ENCODE measurements around the gene STAC3.

The STAC3 gene

DNA sequence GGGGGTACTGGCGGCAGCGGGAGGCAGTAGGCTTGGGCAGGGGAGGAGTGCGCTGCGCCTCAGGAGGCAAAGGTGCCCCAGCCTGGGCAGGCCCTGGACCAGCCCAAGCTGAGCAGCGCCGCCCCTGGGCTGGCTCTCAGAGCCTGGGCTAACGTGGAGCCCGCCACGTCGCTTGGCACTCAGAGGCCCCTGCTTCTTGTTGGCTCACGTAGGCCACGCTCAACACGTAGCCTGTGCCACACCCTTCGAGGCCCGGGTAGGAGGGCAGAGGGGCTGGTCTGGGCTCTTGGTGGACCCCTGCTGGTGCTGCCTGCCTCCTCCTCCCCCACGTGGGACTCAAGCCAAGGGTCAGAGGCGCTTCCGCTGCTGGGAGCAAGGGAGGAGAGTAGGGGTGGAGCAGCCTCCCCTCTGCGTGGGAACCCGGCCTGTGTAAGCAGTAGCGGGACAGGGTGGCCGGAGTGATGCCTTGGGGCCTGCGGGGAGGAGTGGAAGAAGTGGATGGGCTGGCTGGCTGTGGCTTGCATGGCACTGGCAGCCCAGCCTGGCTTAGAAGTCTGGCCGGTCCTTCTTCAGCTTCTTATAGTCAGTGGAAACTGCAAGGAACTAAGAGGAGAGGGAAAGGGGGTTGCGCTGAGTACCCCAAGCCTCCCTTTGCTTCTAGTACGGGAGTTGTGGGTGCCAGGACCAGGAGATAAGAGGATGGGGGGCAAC is 15.8 kb downstream of the STAC3 start:
- H3K4me3 ChIP-seq (ENCODE audit: low read depth, low read length) = no peak overlapping the region
- no peak for DNase-seq (ENCODE audit: low read depth)
- TF ChIP-seq, protein P1, sequence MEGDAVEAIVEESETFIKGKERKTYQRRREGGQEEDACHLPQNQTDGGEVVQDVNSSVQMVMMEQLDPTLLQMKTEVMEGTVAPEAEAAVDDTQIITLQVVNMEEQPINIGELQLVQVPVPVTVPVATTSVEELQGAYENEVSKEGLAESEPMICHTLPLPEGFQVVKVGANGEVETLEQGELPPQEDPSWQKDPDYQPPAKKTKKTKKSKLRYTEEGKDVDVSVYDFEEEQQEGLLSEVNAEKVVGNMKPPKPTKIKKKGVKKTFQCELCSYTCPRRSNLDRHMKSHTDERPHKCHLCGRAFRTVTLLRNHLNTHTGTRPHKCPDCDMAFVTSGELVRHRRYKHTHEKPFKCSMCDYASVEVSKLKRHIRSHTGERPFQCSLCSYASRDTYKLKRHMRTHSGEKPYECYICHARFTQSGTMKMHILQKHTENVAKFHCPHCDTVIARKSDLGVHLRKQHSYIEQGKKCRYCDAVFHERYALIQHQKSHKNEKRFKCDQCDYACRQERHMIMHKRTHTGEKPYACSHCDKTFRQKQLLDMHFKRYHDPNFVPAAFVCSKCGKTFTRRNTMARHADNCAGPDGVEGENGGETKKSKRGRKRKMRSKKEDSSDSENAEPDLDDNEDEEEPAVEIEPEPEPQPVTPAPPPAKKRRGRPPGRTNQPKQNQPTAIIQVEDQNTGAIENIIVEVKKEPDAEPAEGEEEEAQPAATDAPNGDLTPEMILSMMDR (IDR thresholded peaks at IDR 0.05; ENCODE audit: insufficient read depth, low read depth, low read length, missing control alignments) = no peak

DNA sequence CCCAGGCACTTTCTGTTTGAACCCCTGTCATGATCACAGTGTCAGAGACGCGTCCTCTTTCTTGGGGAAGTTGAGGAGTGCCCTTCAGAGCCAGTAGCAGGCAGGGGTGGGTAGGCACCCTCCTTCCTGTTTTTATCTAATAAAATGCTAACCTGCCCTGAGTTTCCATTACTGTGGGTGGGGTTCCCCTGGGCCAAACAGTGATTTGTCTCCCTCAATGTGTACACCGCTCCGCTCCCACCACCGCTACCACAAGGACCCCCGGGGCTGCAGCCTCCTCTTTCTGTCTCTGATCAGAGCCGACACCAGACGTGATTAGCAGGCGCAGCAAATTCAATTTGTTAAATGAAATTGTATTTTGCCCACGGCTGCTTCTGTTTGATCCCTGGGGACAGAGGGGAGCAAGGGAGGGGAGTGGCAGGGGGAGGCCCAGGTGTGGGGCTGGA is 16.4 kb downstream of the STAC3 start:
- TF ChIP-seq, protein P1 (IDR thresholded peaks at IDR 0.05; ENCODE audit: insufficient read depth, low read depth, low read length, missing control alignments) = no peak
- DNase-seq (ENCODE audit: low read depth) = no peak
- no peak overlapping the region for H3K4me3 ChIP-seq (ENCODE audit: low read depth, low read length)

DNA sequence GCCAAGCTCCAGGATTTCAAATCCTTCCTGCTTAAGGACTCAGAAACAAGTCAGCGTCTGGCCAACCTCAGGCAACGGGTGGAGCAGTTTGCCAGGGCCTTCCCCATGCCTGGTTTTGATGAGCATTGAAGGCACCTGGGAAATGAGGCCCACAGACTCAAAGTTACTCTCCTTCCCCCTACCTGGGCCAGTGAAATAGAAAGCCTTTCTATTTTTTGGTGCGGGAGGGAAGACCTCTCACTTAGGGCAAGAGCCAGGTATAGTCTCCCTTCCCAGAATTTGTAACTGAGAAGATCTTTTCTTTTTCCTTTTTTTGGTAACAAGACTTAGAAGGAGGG is 16.8 kb downstream of the STAC3 start:
- no peak for DNase-seq (ENCODE audit: low read depth)
- no peak overlapping the region for H3K4me3 ChIP-seq (ENCODE audit: low read depth, low read length)
- TF ChIP-seq, protein P1 (IDR thresholded peaks at IDR 0.05; ENCODE audit: insufficient read depth, low read depth, low read length, missing control alignments) = no peak

DNA sequence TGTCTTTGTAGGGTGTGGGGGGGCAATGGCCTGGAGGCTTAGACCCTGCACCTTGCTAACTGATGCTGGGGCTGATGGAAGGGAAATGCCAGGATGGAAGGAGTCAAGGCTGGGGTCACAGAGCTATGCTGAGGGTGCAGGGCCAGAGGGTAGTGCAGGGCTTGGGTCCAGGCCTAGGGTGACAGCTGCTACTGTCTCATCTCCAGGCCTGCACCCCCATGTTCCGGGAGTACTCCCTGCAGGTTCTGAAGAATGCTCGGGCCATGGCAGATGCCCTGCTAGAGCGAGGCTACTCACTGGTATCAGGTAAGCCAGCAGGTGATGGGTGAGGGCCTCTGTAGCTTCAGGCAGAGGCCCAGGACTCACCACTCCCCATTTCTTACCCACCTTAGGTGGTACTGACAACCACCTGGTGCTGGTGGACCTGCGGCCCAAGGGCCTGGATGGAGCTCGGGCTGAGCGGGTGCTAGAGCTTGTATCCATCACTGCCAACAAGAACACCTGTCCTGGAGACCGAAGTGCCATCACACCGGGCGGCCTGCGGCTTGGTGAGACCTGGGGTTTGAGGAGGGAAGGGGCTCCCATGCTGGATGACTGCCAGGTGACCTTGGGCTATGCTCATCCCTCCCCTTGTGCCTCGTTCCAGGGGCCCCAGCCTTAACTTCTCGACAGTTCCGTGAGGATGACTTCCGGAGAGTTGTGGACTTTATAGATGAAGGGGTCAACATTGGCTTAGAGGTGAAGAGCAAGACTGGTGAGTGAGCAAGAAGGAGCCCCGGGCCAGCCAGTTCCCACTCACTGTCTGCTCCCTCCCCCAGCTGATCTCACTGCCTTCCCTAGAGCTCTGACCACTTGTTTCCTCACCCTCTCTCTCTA is 17.4 kb downstream of the STAC3 start:
- DNase-seq (ENCODE audit: low read depth) = no peak
- no peak overlapping the region for H3K4me3 ChIP-seq (ENCODE audit: low read depth, low read length)
- TF ChIP-seq, protein P1 (IDR thresholded peaks at IDR 0.05; ENCODE audit: insufficient read depth, low read depth, low read length, missing control alignments) = no peak

DNA sequence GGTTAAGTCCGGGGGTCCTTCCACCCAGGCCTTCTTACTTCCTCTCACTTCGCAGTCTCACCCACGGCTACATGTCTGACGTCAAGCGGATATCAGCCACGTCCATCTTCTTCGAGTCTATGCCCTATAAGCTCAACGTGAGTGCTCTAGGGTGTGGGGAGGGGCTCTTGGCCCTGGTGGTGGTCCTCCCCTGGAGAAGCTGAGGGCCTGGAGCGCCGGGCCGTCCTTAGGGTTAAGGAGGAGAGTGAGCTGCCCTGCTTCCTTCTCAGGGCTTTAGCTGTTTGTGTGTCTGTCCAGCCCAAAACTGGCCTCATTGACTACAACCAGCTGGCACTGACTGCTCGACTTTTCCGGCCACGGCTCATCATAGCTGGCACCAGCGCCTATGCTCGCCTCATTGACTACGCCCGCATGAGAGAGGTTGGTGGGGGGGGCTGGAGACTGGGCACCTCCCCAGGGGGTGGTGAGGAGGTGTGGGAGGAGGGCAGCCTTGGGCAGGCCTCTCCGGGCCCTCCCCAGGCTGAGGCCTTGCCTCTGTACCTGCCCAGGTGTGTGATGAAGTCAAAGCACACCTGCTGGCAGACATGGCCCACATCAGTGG is 18.7 kb downstream of the STAC3 start:
- TF ChIP-seq, protein P1 (IDR thresholded peaks at IDR 0.05; ENCODE audit: insufficient read depth, low read depth, low read length, missing control alignments) = no peak
- DNase-seq (ENCODE audit: low read depth) = no peak
- no peak overlapping the region for H3K4me3 ChIP-seq (ENCODE audit: low read depth, low read length)

DNA sequence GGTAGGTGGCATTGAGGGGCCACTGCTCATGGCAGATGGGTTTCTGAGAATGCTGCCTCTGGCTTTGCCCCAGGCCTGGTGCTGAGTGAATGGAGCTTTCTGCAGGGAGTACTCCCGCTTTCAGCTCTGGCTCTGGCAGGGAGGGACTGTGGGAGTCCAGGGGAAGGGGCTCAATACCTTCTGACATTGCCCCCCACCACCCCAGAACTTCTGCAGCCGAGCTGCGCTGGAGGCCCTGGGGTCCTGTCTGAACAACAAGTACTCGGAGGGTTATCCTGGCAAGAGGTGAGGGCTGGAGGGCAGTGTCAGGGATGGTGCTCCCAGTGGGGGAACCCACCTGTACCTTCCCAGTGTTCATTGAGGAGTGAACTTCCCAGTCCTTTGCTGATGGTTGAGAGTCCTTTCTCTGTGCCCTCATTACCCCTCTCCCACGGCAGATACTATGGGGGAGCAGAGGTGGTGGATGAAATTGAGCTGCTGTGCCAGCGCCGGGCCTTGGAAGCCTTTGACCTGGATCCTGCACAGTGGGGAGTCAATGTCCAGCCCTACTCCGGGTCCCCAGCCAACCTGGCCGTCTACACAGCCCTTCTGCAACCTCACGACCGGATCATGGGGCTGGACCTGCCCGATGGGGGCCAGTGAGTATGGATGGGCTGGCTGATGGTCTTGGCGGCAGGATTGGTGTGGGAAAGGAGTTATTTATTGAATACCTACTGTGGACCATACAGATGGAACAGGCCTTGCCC is 19.5 kb downstream of the STAC3 start:
- TF ChIP-seq, protein P1 (IDR thresholded peaks at IDR 0.05; ENCODE audit: insufficient read depth, low read depth, low read length, missing control alignments) = no peak
- H3K4me3 ChIP-seq (ENCODE audit: low read depth, low read length) = peak overlapping the region; percentile 97
- DNase-seq (ENCODE audit: low read depth) = no peak
